NCI-H774 (cell line): ENCODE measurements around the gene C16orf89.
"Not testable (repeated sequence)": the region's sequence is repeated elsewhere in the genome, so short reads cannot be mapped to it uniquely, and the experiment has no call there.

Experiments
- DNase-seq: peaks from one replicate; lab custom pipeline; 2025; lab: John Stamatoyannopoulos, UW

Gene C16orf89

GRCh38 chr16:5060073-5060641 is 5.6 kb downstream of the C16orf89 start:
- DNase-seq, result no peak

- no peak for DNase-seq
Observed at GRCh38 chr16:5059386-5060072, 6.2 kb downstream of the C16orf89 start.

- DNase-seq, result no peak
Observed at GRCh38 chr16:5058476-5058875, 7.3 kb downstream of the C16orf89 start.

GRCh38 chr16:5056352-5056751 is 9.4 kb downstream of the C16orf89 start:
- DNase-seq, result no peak

GRCh38 chr16:5054876-5055865 is 10.6 kb downstream of the C16orf89 start:
- no peak for DNase-seq

GRCh38 chr16:5046914-5047313 is 18.8 kb downstream of the C16orf89 start:
- DNase-seq, result no peak

GRCh38 chr16:5045499-5046115 is 20.1 kb downstream of the C16orf89 start:
- no peak for DNase-seq

- DNase-seq, result not testable (repeated sequence)
Observed at GRCh38 chr16:5044581-5044980, 21.2 kb downstream of the C16orf89 start.

GRCh38 chr16:5044011-5044540 is 21.7 kb downstream of the C16orf89 start:
- DNase-seq, result no peak

GRCh38 chr16:5042574-5043171 is 23.1 kb downstream of the C16orf89 start:
- DNase-seq, result no peak

GRCh38 chr16:5041600-5042133 is 24.1 kb downstream of the C16orf89 start:
- no peak for DNase-seq

GRCh38 chr16:5040451-5040850 is 25.3 kb downstream of the C16orf89 start:
- DNase-seq, result no peak

- DNase-seq, result no peak
Observed at GRCh38 chr16:5036228-5037156, 29.3 kb downstream of the C16orf89 start.

- DNase-seq, result no peak
Observed at GRCh38 chr16:5035909-5036227, 29.9 kb downstream of the C16orf89 start.

- no peak for DNase-seq
Observed at GRCh38 chr16:5034167-5034523, 31.6 kb downstream of the C16orf89 start.

GRCh38 chr16:5033256-5034166 is 32.2 kb downstream of the C16orf89 start, which contains the start of gene NAGPA:
TSS of gene NAGPA (minus strand) at chr16:5033935. CDS start at chr16:5033914, 21 bp downstream.
- DNase-seq, result peak; percentile 63

GRCh38 chr16:5032748-5033167 is 33.0 kb downstream of the C16orf89 start:
- no peak for DNase-seq

GRCh38 chr16:5031601-5032000 is 34.2 kb downstream of the C16orf89 start:
- no peak for DNase-seq

GRCh38 chr16:5030251-5030870 is 35.4 kb downstream of the C16orf89 start:
- DNase-seq, result no peak
